Right renal pelvis (tissue), 4 donors: ENCODE data around the gene UQCR11. TPM values are rescaled to one million over a fixed set of nuclear protein-coding genes. Genes with fewer than 3 reads are reported as not detected.

Experiments
- DNase-seq, 4 donors: peaks; one replicate each; pipeline ENCODE4 v3.0.0-alpha.2; 2013; ENCODE audit warnings: low read depth in 4 of 4, low spot score in 3 of 4, missing footprints in 1 of 4
- polyA plus RNA-seq, 4 donors: library from polyadenylated mRNA; unstranded; fragments of 120-200 nt; gene quantifications; one replicate each; pipeline ENCODE4 v1.2.1, GENCODE V29; 2013; ENCODE audit not compliant: insufficient read length in 4 of 4

UQCR11 gene
- polyA plus RNA-seq, 4 donors, result 104 to 157 (median 119) TPM

DNA sequence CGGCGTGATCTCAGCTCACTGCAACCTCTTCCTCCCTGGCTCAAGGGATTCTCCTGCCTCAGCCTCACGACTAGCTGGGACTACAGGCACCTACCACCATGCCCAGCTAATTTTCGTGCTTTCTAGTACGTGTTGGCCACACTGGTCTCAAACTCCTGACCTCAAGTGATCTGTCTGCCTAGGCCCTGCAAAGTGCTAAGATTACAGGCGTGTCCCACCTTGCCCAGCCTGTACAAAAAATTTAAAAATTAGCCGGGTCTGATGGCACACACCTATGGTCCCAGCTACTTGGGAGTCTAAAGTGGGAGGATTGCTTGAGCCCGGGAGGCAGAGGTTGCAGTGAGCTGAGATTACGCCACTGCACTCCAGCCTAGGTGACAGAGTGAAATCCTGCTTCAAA, 32.5 kb downstream of the UQCR11 start:
- DNase-seq, result no peak

DNA sequence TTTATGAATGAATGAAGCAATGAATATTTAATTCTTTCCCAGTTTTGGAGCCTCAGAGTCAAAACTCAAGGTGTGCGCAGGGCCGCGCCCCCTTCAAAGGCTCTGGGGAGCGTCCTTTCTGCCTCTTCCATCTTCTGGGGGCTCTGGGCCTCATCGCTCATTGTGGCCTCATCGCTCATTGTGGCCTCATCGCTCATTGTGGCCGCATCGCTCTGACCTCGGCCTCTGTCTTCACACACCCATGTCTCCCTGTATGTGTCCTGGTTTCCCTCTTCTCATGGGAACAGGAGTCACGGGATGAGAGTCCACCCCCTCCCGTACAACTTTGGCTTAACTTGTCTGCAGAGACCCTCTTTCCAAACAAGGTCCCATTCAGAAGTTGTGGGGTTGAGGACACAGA, 33.9 kb downstream of the UQCR11 start:
- no peak for DNase-seq

DNA sequence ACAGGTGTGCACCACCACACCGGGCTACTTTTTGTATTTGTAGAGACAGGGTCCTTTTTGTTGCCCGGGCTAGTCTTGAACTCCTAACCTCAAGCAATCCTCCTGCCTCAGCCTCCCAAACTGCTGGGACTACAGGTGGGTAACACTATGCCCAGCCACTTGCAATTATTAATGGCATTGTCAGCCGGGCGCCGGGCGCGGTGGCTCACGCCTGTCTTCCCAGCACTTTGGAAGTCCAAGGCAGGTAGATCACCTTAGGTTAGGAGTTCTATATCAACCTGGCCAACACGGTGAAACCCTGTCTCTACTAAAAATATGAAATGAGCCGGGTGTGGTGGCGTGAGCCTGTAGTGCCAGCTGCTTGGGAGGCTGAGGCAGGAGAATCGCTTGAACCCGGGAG, 34.4 kb downstream of the UQCR11 start:
- DNase-seq, result no peak

DNA sequence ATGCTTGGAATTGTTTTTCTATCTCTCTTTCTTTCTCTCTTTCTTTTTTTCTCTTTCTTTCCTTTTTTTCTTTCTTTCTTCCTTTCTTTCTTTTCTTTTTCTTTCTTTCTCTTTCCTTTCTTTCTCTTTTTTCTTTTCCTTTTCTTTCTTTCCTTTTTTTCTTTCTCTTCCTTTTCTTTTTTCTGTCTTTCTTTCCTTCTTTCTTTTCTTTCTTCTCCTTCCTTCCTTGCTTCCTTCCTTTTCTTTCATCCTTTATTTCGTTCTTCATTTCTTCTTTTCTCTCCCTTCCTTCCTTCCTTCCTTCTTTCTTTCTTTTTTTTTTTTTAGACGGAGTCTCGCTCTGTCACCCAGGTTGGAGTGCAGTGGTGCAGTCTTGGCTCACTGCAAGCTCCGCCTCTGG, 35.3 kb downstream of the UQCR11 start:
- no peak for DNase-seq

DNA sequence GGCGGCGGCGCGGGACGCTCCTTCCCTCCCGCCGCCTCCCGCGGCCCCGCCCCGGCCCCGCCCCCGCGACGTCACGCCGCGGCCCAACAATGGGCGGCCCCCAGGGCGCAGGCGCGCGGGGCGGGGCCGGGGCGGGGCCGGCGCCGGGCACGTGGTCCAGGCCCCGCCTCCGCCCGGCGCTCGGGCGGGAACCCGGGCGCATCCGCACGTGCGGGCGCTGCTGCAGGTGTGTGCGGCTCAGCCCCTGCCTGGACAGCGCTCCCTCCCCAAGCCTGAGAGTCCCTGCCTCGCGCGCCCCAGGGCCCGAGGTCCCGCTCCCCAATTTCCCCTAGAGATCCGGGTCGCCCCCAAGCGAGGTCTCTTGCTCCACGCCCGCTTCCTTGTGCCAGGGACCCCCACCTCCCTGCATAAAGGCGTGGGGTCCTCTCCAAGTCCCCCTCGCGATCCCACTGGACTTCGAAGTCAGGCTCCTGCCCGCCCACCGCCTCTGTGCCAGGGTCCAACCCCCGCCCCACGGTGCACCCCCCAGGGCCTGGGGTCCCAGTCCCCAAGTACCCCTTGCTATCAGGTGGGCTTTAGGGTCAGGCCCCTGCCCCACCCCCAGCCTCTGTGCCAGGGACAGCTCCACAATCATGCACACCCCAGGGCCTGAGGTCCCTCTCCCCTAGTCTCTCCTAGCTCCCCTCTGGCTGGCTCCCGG, 36.8 kb downstream of the UQCR11 start, which contains the start of gene MEX3D:
TSS of gene MEX3D (minus strand) at position 6 of the 700 bp plus-strand sequence. CDS start 267 bp downstream, outside the sequence.
- DNase-seq, result peak in 3 of 4 donors; percentile 21 to 65 (median 61)

DNA sequence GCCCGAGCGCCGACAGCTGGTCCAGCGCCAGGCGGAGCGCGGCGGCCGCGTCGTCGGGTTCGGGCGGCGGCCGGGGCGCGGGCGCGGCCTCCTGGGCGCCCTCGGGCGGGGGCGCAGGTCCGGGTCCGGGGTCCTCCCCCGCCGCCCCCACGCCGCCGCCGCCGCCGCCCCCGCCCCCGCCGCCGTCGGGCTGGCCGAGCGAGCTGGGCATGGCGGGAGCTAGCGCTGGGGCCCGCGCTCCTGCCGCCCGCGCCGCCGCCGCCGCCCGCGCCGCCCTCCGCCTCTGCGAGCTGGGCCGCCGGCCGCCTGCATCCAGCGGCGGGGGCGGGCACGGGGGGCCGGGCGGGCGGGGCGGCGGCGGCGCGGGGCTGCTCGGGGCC, 37.4 kb downstream of the UQCR11 start:
- DNase-seq, result no peak

DNA sequence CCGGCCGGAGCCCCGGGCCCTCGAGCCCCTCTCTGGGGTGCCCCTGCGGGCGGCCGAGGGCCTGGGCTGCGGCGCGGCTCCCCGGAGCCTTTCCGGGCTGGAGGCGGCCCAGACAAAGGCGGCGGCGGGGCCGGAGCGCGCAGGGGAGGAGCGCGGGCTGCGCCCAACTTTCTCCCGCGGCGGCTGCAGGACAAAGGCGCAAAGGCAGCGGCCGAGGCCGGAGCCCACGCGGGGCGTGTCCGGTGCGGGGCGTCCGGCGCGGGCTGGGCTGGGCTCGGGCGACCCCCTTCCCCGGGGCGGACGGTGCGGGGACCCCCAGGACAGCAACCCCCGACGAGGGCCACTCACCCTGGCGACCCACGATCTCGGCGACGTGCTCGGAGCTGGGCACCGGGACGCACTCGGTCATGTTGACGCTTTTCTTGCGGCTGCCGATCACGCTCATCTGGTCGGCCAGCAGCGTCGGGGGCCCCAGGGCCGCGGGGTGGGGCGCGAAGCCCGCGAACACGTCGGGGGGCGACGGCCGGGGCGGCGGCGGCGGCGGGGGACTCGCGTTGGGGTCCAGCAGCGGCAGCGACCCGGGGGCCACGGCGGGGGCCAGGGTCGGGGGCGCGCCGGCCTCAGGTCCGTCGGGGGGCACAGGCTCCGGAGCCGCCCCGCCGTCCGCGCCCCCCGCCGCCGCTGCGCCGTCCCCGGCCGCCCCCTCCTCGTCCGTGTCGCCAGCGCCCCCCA, 38.0 kb downstream of the UQCR11 start:
- DNase-seq, result peak in 1 of 4 donors; percentile 34

DNA sequence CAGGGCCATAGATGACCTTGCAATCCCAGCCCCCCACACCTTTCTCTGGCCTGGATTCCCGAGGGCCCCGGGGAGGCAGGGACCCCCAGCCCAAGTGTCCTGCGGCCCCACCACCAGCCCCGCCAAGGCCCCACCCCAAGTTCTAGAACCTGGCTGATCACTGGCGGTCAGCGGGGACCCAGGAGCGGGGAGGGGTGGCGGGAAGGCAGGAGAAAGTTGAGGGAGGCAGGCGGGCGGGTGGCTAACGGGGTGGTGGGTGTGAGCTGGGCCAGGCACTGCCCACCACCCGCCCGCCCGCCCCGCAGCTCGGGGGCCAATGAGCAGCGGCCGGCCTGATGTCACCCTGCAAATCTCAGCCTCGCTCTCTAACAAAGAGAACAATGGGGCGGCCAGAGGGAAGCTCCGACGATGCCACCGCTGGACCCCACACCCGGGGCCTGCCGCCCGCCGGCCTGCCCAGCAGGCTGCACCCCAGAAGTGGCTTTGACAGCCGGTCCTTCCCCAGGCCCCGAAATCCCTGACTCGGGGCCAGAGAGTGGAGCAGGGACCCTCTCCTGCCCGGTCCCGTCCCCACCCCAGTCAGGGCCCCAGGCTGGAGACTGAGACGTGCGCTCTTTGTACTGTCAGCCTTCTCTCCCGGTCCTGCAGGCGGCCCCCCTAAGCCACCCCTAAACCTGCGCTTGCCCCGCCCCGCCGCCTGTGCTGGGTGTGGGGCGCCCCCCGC, 38.7 kb downstream of the UQCR11 start:
- DNase-seq, result peak; percentile 70 to 76 (median 74)

DNA sequence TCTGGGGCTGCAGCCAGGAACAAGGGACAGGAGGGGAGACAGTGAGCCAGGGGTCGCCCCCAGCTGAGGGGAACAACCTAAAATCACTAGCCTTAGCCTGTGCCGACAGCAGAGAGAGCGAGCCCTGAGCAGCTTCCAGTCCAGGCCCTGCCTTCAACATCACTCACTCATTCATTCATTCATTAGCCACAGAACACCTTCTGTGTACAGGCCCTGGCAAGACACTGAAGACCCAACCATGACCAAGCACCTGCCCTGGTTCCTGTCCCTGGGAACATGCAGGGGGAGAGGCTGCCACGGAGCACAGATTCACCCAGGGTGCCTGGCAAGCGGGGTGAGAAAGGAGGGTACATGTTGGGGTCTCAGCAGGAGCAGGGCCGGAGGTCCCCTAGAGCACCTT, 42.0 kb downstream of the UQCR11 start:
- DNase-seq, result no peak

DNA sequence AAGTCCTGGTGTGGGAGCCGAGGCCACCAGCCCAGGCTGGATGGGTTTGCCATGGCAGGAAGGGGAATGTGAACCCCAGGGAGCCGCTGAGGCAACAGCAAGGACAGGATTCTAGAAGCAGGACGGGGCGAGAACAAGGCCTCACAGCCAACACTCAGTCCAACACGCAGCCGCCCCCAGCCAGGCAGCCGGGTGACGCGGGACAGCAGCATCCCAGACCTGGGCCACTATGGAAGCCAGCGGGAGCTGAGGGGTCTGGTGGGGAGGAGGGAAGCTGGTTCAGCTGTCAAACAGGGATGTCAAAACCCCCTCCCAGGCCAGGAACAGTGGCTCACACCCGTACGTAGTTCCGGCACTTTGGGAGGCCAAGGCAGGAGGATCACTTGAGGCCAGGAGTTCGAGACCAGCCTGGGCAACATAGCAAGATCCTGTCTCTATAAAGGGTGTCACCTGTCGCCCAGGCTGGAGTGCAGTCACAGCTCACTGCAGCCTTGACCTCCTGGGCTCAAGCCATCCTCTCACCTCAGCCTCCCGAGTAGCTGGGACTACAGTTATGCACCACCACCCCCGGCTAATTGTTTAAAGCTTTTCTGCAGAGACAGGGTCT, 43.9 kb downstream of the UQCR11 start:
- no peak for DNase-seq

DNA sequence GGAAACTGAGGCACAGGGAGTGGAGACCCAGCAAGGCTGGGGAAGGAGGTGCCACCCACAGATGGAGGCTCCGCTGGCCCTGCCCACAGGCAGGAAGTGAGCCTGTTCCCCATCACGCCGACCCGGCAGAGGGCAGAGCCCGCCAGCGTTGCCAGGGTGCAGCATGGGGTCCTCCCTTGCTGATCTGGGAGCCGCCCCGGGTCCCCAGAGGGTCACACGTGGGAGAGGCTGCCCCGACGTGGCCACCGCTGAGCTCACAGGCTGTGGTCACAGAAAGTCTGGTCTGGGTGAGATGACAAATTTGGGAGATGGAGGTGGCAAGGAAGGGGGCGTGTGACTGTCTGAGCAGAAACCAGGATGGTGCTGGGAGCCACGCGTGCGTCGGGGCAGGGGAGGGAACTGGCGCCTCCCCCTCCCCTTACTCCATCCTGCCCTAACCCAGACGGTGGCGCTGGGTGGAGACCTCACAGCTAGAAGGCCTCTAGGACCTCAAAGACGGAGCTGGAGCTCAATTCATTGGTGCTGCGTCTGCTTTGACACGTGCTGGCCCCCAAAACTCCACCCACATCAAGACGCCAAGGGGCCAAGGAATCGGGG, 44.9 kb downstream of the UQCR11 start:
- DNase-seq, result no peak

DNA sequence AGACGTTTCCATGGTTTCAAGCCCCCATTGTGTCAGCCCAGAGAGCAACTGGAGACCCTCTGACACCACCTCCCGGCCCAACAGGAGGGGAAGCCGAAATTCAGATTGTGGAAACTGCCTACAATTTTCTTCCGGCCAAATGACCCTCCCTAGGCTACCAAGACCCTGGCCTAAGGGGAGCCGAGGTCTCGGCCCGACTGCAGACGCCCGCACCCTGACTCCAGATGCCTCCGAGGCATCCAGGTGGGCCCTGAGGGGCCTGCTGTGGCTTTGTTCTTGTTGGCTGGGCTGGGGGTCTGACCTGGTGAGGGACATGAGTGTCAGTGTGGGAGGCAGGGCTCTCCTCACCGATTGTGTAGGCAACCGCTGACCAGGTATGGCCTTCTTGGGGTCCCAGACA, 46.7 kb downstream of the UQCR11 start:
- DNase-seq, result no peak

DNA sequence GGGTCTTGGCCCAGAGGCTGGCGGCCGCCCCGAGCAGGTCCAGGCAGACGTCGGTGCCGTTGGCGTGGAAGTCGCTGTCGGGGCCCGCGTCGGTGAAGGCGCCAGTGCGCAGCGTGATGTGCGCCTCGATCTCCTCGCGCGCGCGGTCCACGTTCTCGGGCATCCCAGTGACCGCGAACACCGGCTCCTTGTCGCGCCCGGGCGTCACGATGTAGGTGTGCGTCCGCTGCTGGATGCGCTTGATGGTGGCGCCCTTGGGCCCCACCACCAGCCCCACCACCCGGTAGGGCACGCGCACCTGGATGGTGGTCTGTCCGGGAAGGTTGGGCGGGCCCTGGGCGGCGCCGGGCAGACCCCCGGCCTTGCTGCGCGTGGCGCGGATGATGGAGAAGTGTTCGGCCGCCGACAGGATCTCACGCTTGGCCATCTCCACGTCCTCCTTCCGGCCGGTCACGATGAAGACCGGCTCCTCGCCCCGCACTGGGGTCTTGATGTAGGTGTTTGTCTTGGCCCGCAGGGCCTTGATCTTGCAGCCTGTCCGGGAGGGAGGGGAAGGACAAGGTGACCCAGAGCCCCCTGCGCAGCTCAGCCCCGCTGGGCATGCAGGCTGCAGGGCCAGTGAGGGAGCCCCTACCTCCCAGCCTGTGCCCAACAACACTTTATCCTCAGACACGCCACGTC, 48.7 kb downstream of the UQCR11 start:
- no peak for DNase-seq

DNA sequence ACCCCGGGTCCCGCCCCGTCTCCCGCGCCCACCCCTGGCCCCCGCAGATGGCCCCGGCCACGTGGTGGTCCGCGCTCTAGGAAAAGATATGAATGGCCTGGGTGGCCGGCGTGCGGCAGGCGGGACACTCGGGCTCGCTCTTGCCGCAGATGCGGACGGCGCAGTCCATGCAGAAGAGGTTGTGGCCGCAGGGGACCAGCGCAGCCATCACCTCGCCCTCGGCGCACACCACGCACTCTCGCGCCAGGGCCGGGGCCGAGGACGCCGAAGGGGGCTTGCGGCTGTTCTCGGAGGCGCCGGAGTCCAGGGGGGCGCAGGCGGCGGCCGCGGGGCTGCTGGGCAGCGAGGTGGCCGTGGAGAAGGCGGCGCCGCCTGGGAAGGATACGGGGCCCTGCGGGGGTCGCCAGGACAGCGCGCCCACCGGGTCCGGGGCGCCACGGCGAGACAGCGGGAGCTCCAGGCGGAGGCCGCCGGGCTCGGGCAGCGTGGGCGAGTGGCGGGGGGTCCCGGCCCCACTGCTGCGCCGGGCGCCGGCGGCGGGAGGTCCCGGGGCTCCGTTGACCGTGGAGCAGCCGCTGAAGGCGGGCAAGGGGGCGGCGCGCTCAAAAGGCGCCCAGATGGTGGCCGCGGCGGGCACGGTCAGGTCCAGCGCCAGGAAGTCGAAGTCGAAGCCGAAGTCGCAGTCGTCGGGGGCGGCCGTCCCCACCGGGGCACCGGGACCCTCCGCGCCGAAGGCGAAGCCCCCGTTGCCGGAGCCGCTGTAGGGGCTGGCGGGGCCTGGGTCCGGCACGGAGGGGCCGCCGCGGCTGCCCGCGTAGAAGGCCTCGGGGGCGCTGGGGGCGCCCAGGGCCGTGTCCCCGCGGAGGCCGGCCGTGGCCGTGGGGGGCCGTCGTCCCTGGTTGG, 49.5 kb downstream of the UQCR11 start:
- DNase-seq, result no peak

DNA sequence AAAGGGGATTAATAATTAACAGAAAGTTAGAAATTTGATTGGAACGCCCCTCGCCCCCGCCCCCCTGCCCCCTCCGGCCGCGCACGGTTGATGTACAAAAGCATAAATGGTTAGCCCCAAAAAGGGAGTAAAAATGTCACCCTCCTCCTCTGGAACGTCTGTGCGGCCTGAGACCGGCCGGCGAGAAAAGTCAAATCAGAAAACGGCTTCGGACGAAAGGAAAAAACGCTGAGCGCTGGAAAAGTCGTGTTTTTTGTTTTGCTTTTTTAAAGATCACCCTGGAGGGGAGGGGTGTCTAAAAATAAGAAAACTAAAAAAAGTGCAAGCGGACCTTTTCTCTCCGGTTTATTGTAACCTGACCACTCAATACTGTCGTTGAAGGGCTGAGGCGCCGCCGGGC, 50.3 kb downstream of the UQCR11 start:
- DNase-seq, result no peak

DNA sequence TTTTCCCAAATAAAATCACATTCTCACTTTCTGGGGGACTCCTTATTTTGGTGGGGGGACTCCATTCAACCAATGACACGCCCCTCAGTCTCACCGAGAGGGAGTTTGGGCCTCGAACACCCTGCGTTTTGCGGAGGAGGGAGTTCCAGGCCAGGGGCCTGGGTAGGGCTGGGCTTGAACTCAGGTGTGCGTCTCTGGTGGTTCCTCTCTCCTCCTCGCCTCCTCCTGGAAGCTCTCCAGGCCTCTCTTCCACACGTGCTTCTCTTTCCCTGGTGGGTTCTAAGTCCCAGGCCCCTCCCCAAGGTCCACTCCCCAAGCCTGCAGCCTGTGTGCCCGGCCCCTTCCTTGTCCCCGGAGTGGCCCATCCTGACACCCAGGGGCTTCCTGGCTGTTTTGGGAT, 51.8 kb downstream of the UQCR11 start:
- DNase-seq, result no peak

DNA sequence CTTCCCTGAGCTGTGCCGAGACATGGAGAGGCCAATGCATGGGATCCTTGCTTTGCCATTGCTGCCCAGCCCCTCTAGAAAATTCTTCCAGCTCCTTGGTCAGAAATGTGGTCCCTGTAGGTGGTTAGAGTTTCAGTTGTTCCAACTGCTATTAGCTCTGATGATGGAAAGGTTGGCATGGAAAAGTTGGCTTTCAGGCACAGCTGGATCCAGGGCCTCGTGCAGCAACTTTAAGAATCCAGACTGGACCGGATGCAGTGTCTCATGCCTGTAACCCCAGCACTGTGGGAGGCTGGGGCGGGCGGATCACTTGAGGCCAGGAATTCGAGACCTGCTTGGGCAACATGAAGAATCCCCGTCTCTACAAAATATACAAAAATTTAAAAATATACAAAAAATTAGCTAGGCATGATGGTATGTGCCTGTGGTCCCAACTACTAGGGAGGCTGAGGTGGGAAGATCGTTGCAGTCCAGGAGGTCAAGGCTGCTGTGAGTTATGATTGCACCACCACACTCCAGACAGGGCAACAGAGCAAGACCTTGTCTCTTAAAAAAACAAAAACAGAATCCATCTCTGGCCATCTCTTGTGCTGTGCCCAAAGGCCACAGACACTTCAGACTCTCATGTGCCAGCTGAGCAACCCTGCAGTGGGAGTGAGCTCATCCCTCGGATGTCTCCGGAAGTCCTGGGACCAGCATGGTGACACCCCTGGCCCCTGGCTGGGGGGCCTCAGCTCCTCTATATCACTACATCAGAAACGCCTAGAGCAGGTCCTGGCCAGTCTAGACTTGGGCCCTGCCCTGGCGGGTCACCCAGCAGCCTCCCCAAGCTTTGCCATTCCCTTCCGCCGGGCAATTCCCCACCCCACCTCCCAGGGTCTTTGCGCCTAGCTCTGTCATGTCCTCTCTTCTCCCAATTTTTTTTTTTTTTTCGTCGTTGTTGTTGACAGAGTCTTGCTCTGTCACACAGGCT, 53.9 kb downstream of the UQCR11 start:
- no peak for DNase-seq

DNA sequence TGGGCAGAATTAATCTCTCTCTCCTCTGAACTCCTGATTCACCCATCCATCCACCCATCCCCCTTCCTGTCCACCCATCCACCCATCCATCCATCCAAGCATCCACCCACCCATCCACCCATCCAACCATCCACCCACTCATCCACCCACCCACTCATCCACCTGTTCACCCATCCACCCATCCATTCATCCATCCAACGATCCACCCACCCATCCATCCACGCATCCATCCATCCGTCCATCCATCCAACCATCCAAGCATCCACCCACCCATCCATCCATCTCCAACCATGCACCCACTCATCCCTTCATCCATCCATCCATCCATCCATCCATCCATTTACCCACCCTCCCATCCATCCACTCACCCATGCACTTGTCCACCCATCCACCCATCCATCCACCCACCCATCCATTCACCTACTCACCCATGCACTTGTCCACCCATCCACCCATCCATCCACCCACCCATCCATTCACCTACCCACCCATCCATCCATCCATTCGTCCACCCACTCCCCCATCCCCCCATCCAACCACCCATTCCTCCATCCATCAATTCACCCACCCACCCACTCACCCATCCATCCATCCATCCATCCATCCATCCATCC, 55.8 kb downstream of the UQCR11 start:
- DNase-seq, result no peak
